ENCODE measurements around the gene PLCD3.

The PLCD3 gene

GRCh38 chr17:45123076-45123770, 9.1 kb downstream of the PLCD3 start:
- Histone ChIP-seq H3K27me3 (ENCODE audit: control insufficient read depth, low read length) (no peaks in the 10 kb centered on the region), H3K9me2 (replicated peaks; ENCODE audit: control insufficient read depth, low read length) (no peaks in the 10 kb centered on the region), H3K4me3 (ENCODE audit: low read length) (no peak overlapping the region), H3K27ac (ENCODE audit: low read depth, low read length) (no peak overlapping the region), H3K36me3 (ENCODE audit: control insufficient read depth, low read length) (no peaks in the 10 kb centered on the region), H4K20me1 (ENCODE audit: control insufficient read depth, insufficient read depth, low read depth, low read length) (no peaks in the 10 kb centered on the region), H3K79me2 (ENCODE audit: control insufficient read depth, low read length) (no peaks in the 10 kb centered on the region), H3F3A (ENCODE audit: control insufficient read depth, insufficient read depth) (no peaks in the 10 kb centered on the region), H3K9me3 (ENCODE audit: control insufficient read depth, insufficient read depth, low read length) (no peaks in the 10 kb centered on the region), H3K4me2 (ENCODE audit: low read length) (no peak overlapping the region), H3K4me1 (ENCODE audit: control insufficient read depth, low read length) (no peaks in the 10 kb centered on the region)
- TF ChIP-seq CTCF (IDR thresholded peaks at IDR 0.05; ENCODE audit: low read depth, low read length, poor library complexity, severe bottlenecking): no peak
- no peak for TF ChIP-seq EZH2phosphoT487 (IDR thresholded peaks at IDR 0.05; ENCODE audit: borderline replicate concordance, low read length)

DNA sequence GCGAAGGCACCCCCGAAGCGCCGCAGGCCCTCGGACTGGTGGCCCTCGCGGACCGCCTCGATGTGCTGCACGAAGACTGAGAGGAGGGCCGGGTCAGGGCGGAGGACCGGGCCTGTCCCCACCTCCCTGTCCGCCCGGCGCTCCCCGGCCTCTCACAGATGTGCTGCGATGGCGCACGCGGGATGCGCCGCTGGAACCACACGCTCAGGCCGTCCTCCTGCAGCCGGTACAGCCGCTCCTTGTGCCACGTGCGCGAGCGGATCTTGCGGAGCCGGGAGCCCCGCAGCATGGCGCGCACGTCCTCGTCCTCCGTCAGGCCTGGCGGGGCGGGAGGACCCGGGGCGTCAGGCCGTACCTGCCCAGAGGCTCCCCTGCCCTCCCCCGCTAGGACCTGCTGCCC, 11.3 kb downstream of the PLCD3 start:
- Histone ChIP-seq H3K36me3 (ENCODE audit: control insufficient read depth, low read length) (no peaks in the 10 kb centered on the region), H4K20me1 (ENCODE audit: control insufficient read depth, insufficient read depth, low read depth, low read length) (no peaks in the 10 kb centered on the region), H3F3A (ENCODE audit: control insufficient read depth, insufficient read depth) (no peaks in the 10 kb centered on the region), H3K4me1 (ENCODE audit: control insufficient read depth, low read length) (no peaks in the 10 kb centered on the region), H3K9me2 (replicated peaks; ENCODE audit: control insufficient read depth, low read length) (no peaks in the 10 kb centered on the region), H3K9me3 (ENCODE audit: control insufficient read depth, insufficient read depth, low read length) (no peaks in the 10 kb centered on the region), H3K27ac (ENCODE audit: low read depth, low read length) (no peak overlapping the region), H3K4me2 (ENCODE audit: low read length) (no peak overlapping the region), H3K27me3 (ENCODE audit: control insufficient read depth, low read length) (no peaks in the 10 kb centered on the region), H3K79me2 (ENCODE audit: control insufficient read depth, low read length) (no peaks in the 10 kb centered on the region), H3K4me3 (ENCODE audit: low read length) (no peak overlapping the region)
- TF ChIP-seq CTCF (IDR thresholded peaks at IDR 0.05; ENCODE audit: low read depth, low read length, poor library complexity, severe bottlenecking) (no peak), EZH2phosphoT487 (IDR thresholded peaks at IDR 0.05; ENCODE audit: borderline replicate concordance, low read length) (no peak)

GRCh38 chr17:45120558-45120957, 11.8 kb downstream of the PLCD3 start:
- no peaks in the 10 kb centered on the region for H3K79me2 ChIP-seq (ENCODE audit: control insufficient read depth, low read length)
- H4K20me1 ChIP-seq (ENCODE audit: control insufficient read depth, insufficient read depth, low read depth, low read length): no peaks in the 10 kb centered on the region

More at GRCh38 chr17:45120558-45120957, 11.8 kb downstream of the PLCD3 start:
- no peaks in the 10 kb centered on the region for H3F3A ChIP-seq (ENCODE audit: control insufficient read depth, insufficient read depth)
- H3K4me2 ChIP-seq (ENCODE audit: low read length): no peak overlapping the region
- H3K4me3 ChIP-seq (ENCODE audit: low read length): no peak overlapping the region
- H3K4me1 ChIP-seq (ENCODE audit: control insufficient read depth, low read length): no peaks in the 10 kb centered on the region
- H3K27me3 ChIP-seq (ENCODE audit: control insufficient read depth, low read length): no peaks in the 10 kb centered on the region
- H3K27ac ChIP-seq (ENCODE audit: low read depth, low read length): no peak overlapping the region
- TF ChIP-seq CTCF (IDR thresholded peaks at IDR 0.05; ENCODE audit: low read depth, low read length, poor library complexity, severe bottlenecking) (no peak), EZH2phosphoT487 (IDR thresholded peaks at IDR 0.05; ENCODE audit: borderline replicate concordance, low read length) (no peak)
- H3K9me3 ChIP-seq (ENCODE audit: control insufficient read depth, insufficient read depth, low read length): no peaks in the 10 kb centered on the region
- H3K36me3 ChIP-seq (ENCODE audit: control insufficient read depth, low read length): no peaks in the 10 kb centered on the region
- no peaks in the 10 kb centered on the region for H3K9me2 ChIP-seq (replicated peaks; ENCODE audit: control insufficient read depth, low read length)

All from DOHH2 (cell line).